Liver (tissue), 9 donors: Measurements from ENCODE around the gene ARHGAP10. TPM values are rescaled to one million over a fixed set of nuclear protein-coding genes. Genes with fewer than 3 reads are reported as not detected.

ENCODE experiments used
- DNase-seq: peaks from one replicate; pipeline ENCODE4 v3.0.0-alpha.2; 2017; ENCODE audit warnings: low spot score
- H3K27ac ChIP-seq, 2 donors: one replicate each; pipeline ENCODE4 v1.7.0; 2013; ENCODE audit warnings: inconsistent platforms in 2 of 2, low read length in 2 of 2, control low read depth in 1 of 2, low read depth in 1 of 2, mild to moderate bottlenecking in 1 of 2
- H3K27me3 ChIP-seq, 4 donors: one replicate each; pipeline versions ENCODE4 v1.6.1 to v1.7.0; 2013; ENCODE audit warnings: low read length in 3 of 4, inconsistent platforms in 1 of 4, mild to moderate bottlenecking in 1 of 4, moderate library complexity in 1 of 4; ENCODE audit not compliant: control insufficient read depth in 4 of 4, insufficient read depth in 4 of 4
- H3K36me3 ChIP-seq, 4 donors: one replicate each; pipeline versions ENCODE4 v1.6.1 to v1.7.0; 2013; ENCODE audit warnings: low read length in 3 of 4, mild to moderate bottlenecking in 3 of 4, low read depth in 1 of 4, moderate library complexity in 1 of 4; ENCODE audit not compliant: control insufficient read depth in 4 of 4, insufficient read depth in 3 of 4
- H3K4me1 ChIP-seq, 4 donors: one replicate each; pipeline versions ENCODE4 v1.6.1 to v1.7.0; 2013; ENCODE audit warnings: low read length in 3 of 4, mild to moderate bottlenecking in 3 of 4, moderate library complexity in 1 of 4; ENCODE audit not compliant: control insufficient read depth in 4 of 4, insufficient read depth in 4 of 4
- H3K4me3 ChIP-seq, 3 donors: one replicate each; pipeline versions ENCODE4 v1.6.1 to v1.7.0; 2013; ENCODE audit warnings: low read length in 3 of 3, control low read depth in 1 of 3, low read depth in 1 of 3, mild to moderate bottlenecking in 1 of 3
- H3K9ac ChIP-seq, 2 donors: one replicate each; pipeline ENCODE4 v1.7.0; 2013; ENCODE audit warnings: low read length in 2 of 2, mild to moderate bottlenecking in 2 of 2, moderate library complexity in 2 of 2, control low read depth in 1 of 2, low read depth in 1 of 2
- H3K9me3 ChIP-seq, 4 donors: one replicate each; pipeline versions ENCODE4 v1.6.1 to v1.7.0; 2013; ENCODE audit warnings: low read length in 3 of 4; ENCODE audit not compliant: control insufficient read depth in 4 of 4
- ATF3 ChIP-seq: IDR thresholded peaks from 2 replicates; pipeline ENCODE4 v1.6.1; 2016; ENCODE audit warnings: antibody characterized with exemption
- CTCF ChIP-seq: fragments of 150-350 bp; IDR thresholded peaks from 2 replicates; pipeline ENCODE4 v1.5.1; 2017; ENCODE audit warnings: improper control_type of control experiment, low read depth, low read length; ENCODE audit not compliant: missing input control
- EGR1 ChIP-seq, 2 donors: IDR thresholded peaks; 2 replicates each; pipeline ENCODE4 v1.6.1; 2016 to 2018; ENCODE audit warnings: antibody characterized with exemption in 2 of 2, low read depth in 2 of 2
- FOXA1 ChIP-seq: IDR thresholded peaks from 2 replicates; pipeline ENCODE4 v1.6.1; 2016; ENCODE audit warnings: antibody characterized with exemption
- GABPA ChIP-seq, 2 donors: IDR thresholded peaks in 1 of 2; conservative IDR thresholded peaks in 1 of 2; 2 replicates each; pipeline ENCODE4 v1.6.1; 2016; ENCODE audit warnings: antibody characterized with exemption in 2 of 2, mild to moderate bottlenecking in 1 of 2, moderate library complexity in 1 of 2
- HNF4G ChIP-seq: IDR thresholded peaks from 2 replicates; pipeline ENCODE4 v1.6.1; 2016; ENCODE audit warnings: antibody characterized with exemption
- JUND ChIP-seq, 2 donors: IDR thresholded peaks; 2 replicates each; pipeline ENCODE4 v1.6.1; 2016; ENCODE audit warnings: antibody characterized with exemption in 2 of 2
- MAX ChIP-seq: IDR thresholded peaks from 2 replicates; pipeline ENCODE4 v1.6.1; 2016; ENCODE audit warnings: antibody characterized with exemption
- NR2F2 ChIP-seq: IDR thresholded peaks from 2 replicates; pipeline ENCODE4 v1.6.1; 2016; ENCODE audit warnings: antibody characterized with exemption
- RAD21 ChIP-seq, 2 donors: IDR thresholded peaks; 2 replicates each; pipeline ENCODE4 v1.6.1; 2016; ENCODE audit warnings: antibody characterized with exemption in 2 of 2, mild to moderate bottlenecking in 2 of 2
- REST ChIP-seq: IDR thresholded peaks from 2 replicates; pipeline ENCODE4 v1.6.1; 2016; ENCODE audit warnings: antibody characterized with exemption, mild to moderate bottlenecking
- RXRA ChIP-seq, 2 donors: IDR thresholded peaks; 2 replicates each; pipeline ENCODE4 v1.6.1; 2017 to 2018; ENCODE audit warnings: antibody characterized with exemption in 2 of 2, mild to moderate bottlenecking in 1 of 2
- SP1 ChIP-seq: IDR thresholded peaks from 2 replicates; pipeline ENCODE4 v1.6.1; 2018; ENCODE audit warnings: antibody characterized with exemption, mild to moderate bottlenecking
- TAF1 ChIP-seq: conservative IDR thresholded peaks from 2 replicates; pipeline ENCODE4 v1.6.1; 2016; ENCODE audit warnings: antibody characterized with exemption, mild to moderate bottlenecking
- YY1 ChIP-seq: IDR thresholded peaks from 2 replicates; pipeline ENCODE4 v1.6.1; 2016; ENCODE audit warnings: antibody characterized with exemption, mild to moderate bottlenecking
- ZBTB33 ChIP-seq: IDR thresholded peaks from 2 replicates; pipeline ENCODE4 v1.6.1; 2016; ENCODE audit warnings: antibody characterized with exemption
- WGBS: extraction: QIAGEN DNeasy Blood & Tissue Kit; methylation state at CpG from one replicate; pipeline ENCODE4 v1.1.7; 2013; 5-methylcytosine and 5-hydroxymethylcytosine counted together
- polyA plus RNA-seq, 2 donors: library from polyadenylated mRNA; stranded (reverse) in 1 of 2; unstranded in 1 of 2; fragments of 200-250 nt in 1 of 2; fragments of >200 nt in 1 of 2; fragmentation: Nextera tagmentation in 1 of 2; extraction: Ambion mirVana in 1 of 2; gene quantifications; one replicate each; pipeline versions ENCODE4 v1.2.1 to v1.2.3, GENCODE V29; 2013 to 2015
- total RNA-seq, 2 donors: library from RNA; depleted of rRNA; stranded (reverse); fragments of >200 nt; gene quantifications; one replicate each; pipeline ENCODE4 v1.2.3, GENCODE V29; 2014
- donor health status: healthy.
- donor health status: healthy.
- donor health status: healthy.
- donor health status: healthy.
- donor health status: healthy.

ARHGAP10 gene
- total and polyA plus RNA-seq, 4 donors: 1.5 to 13.0 (median 4.3) TPM

GRCh38 chr4:147791865-147792264 lies 60.0 kb downstream of the ARHGAP10 start:
- no peak for DNase-seq
- Histone ChIP-seq H3K27ac (no peak overlapping the region), H3K27me3 (no peaks in the 10 kb centered on the region), H3K4me3 (no peak overlapping the region), H3K9me3 (no peaks in the 10 kb centered on the region), H3K9ac (no peak overlapping the region), H3K4me1 (no peaks in the 10 kb centered on the region), H3K36me3 (no peaks in the 10 kb centered on the region)
- TF ChIP-seq JUND (IDR thresholded peaks at IDR 0.05): no peak
- no peak for TF ChIP-seq NR2F2
- no peak for TF ChIP-seq RAD21 (IDR thresholded peaks at IDR 0.05)
- no peak for TF ChIP-seq FOXA1
- TF ChIP-seq ATF3: no peak
- no peak for TF ChIP-seq TAF1
- no peak for TF ChIP-seq YY1
- TF ChIP-seq MAX: no peak
- TF ChIP-seq SP1: no peak
- no peak for TF ChIP-seq REST
- WGBS: 95% methylated on average over 8 of the region's 8 CpGs

GRCh38 chr4:147793569-147794313 lies 61.9 kb downstream of the ARHGAP10 start:
- Histone ChIP-seq H3K36me3 (no peaks in the 10 kb centered on the region), H3K27ac (no peak overlapping the region), H3K9ac (no peak overlapping the region), H3K27me3 (no peaks in the 10 kb centered on the region), H3K4me1 (no peaks in the 10 kb centered on the region), H3K4me3 (no peak overlapping the region), H3K9me3 (no peaks in the 10 kb centered on the region)
- no peak for DNase-seq
- 65% methylated on average over 8 of the region's 8 CpGs for WGBS
- no peak for TF ChIP-seq YY1
- no peak for TF ChIP-seq FOXA1
- TF ChIP-seq ATF3: no peak
- no peak for TF ChIP-seq TAF1
- TF ChIP-seq CTCF: no peak
- TF ChIP-seq NR2F2: no peak
- no peak for TF ChIP-seq ZBTB33
- TF ChIP-seq JUND (IDR thresholded peaks at IDR 0.05): no peak
- no peak for TF ChIP-seq RXRA (IDR thresholded peaks at IDR 0.05)
- TF ChIP-seq SP1: no peak
- TF ChIP-seq EGR1 (IDR thresholded peaks at IDR 0.05; ENCODE audit: low read depth in 2 of 2): no peak
- no peak for TF ChIP-seq MAX
- no peak for TF ChIP-seq GABPA (IDR thresholded peaks at IDR 0.05 in 1 of 2, conservative IDR thresholded peaks at IDR 0.05 in 1 of 2)
- TF ChIP-seq HNF4G: no peak
- no peak for TF ChIP-seq REST
